Transverse colon (tissue), 4 donors: Measurements from ENCODE around the gene SOCS3.

ENCODE experiments used
- CTCF ChIP-seq, 5 experiments: fragments of 200-600 bp in 3 of 5; fragments of 450-650 bp in 2 of 5; sonication (generic) in 3 of 5; IDR thresholded peaks; 1 replicate in 2 of 5; 2 replicates in 3 of 5; pipeline ENCODE4 v1.5.1; 2016 to 2017; ENCODE audit warnings: antibody characterized with exemption in 5 of 5, inconsistent platforms in 3 of 5, mild to moderate bottlenecking in 2 of 5, moderate library complexity in 1 of 5
- EP300 ChIP-seq: sonication (generic); formaldehyde crosslinking; IDR thresholded peaks from one replicate; pipeline ENCODE4 v1.6.1; 2017; ENCODE audit warnings: antibody characterized with exemption, low read depth
- POLR2A ChIP-seq: fragments of 450-650 bp; IDR thresholded peaks from one replicate; pipeline ENCODE4 v1.6.1; 2016; ENCODE audit warnings: antibody characterized with exemption, mild to moderate bottlenecking, moderate library complexity
- POLR2AphosphoS5 ChIP-seq, 3 donors: sonication (generic); formaldehyde crosslinking; IDR thresholded peaks; one replicate each; pipeline ENCODE4 v1.6.1; 2016; ENCODE audit warnings: antibody characterized with exemption in 3 of 3

GRCh38 chr17:78357672-78358537 is 2.0 kb downstream of the SOCS3 start:
- TF ChIP-seq POLR2A (no peak), CTCF (IDR thresholded peaks at IDR 0.05) (no peak), POLR2AphosphoS5 (IDR thresholded peaks at IDR 0.05) (no peak), EP300 (no peak)
